DMS 273 treated with DMSO at 0.1 percent for 48 hours (cell line): Measurements from ENCODE around the gene OR10A7.
"Not testable (repeated sequence)": the region's sequence is repeated elsewhere in the genome, so short reads cannot be mapped to it uniquely, and the experiment has no call there.

Source experiments
- DNase-seq: peaks from one replicate; lab custom pipeline; 2025; lab: John Stamatoyannopoulos, UW

OR10A7 gene, protein sequence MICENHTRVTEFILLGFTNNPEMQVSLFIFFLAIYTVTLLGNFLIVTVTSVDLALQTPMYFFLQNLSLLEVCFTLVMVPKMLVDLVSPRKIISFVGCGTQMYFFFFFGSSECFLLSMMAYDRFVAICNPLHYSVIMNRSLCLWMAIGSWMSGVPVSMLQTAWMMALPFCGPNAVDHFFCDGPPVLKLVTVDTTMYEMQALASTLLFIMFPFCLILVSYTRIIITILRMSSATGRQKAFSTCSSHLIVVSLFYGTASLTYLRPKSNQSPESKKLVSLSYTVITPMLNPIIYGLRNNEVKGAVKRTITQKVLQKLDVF

DNA sequence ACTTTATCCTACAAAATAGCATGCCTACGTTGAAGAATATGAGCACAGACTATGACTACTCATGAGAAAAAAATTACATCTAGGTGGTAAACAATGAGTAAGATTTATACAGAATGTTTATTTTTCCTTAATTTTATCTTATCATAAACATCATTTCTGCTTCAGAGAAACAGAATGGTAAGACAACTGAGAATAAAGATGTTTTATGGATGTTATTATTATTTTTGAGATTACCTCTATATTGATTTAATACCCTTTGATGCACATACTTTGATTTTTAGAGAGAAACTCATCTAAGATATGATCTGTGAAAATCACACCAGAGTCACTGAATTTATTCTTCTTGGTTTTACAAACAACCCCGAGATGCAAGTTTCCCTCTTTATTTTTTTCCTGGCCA is at the start of gene OR10A7:
OR10A7 (plus strand) TSS at position 301 of the 400 bp plus-strand sequence; CDS start at position 301, 0 bp downstream.
- DNase-seq = no peak

GRCh38 chr12:55171445-55171844 is 49.4 kb upstream of the OR10A7 start:
- DNase-seq = no peak

DNA sequence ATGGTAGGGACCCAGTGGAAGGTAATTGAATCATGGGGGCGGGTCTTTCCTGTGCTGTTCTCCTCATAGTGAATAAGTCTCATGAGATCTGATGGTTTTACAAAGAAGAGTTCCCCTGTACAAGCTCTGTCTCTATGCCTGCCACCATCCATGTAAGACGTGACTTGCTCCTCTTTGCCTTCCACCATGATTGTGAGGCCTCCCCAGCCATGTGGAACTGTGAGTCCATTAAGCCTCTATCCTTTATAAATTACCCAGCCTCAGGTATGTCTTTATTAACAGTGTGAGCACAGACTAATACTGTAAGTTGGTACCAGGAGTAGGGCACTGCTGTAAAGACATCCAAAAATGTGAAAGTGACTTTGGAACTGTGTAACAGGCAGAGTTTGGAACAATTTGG is 49.0 kb upstream of the OR10A7 start:
- not testable (repeated sequence) for DNase-seq

DNA sequence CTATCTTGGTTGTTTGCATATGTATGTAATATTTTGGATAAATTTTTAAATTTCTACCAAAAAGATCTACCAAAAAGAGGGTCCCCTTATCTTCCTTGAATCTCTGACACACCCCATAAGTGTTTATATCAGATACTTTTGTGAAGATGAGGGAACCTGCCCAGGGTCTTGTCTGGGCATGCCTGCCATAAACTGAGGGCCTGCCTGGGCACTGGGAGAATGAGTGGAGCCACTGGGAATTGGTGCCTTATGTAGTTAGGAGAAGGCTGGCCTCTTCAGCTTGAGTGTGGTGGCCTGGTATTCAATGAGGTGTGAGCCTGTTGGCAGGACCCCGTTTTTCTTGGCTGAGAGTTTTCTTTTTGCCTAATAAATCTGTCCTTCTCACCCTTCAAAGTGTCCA is 48.1 kb upstream of the OR10A7 start:
- no peak for DNase-seq

- DNase-seq = no peak
Observed at GRCh38 chr12:55173456-55173855, 47.4 kb upstream of the OR10A7 start.

DNA sequence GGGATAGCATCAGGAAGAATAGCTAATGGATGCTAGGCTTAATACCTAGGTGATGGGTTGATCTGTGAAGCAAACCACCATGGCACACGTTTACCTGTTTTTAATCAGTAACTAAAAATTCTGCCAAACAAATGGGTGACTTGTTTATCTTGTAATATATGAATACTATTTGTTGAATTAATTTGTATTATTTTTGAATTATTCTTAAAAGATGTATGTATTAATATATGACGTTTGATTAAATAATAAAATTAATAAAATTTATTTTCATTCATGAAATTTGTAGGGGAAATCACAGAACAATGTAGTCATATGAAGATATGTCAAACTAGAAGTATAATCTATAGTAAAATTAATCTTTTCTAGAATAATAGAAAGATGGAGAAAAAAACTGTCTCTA is 32.3 kb upstream of the OR10A7 start:
- no peak for DNase-seq

DNA sequence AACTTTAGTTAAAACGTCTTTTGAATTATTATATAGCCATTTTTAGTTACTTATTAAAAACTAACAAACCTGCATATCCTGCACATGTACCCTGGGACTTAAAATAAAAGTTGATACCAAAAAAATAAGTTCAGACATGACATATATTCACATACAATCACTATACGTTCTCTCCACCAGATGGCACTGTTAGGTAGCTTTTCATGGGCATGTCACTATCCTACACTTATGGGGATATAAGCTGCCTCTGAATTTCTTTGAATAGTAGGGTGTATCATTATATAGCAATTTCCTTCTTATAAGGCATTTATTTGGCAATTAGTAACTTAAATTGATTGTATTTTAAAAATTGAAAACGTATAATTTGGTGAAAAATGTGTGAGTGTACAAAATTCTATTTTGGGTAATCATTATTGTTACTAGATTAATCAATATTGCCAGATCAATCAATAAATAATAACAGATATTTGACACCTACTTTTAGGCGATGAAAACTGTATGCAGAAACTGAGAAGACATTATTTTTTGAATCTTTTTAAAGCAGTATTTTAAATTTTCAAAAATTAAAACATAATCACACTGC is 31.8 kb upstream of the OR10A7 start:
- peak; percentile 45 for DNase-seq

DNA sequence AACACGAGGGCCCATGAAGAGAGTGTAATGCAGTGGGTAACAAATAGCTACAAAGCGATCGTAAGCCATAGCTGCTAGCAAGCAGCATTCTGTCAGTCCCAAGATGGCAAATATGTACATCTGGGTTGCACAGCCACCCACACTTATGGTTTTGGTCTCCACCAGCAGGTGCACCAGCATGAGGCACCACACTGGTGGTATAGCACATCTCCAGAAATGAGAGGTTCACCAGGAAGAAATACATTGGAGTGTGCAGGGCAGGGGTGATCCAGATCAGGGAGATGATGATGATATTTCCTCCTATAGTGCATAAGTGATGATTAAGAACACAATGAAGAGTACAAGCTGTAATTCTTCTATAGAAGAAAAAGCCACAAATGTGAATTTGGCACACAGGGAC is 26.4 kb upstream of the OR10A7 start:
- DNase-seq = no peak

DNA sequence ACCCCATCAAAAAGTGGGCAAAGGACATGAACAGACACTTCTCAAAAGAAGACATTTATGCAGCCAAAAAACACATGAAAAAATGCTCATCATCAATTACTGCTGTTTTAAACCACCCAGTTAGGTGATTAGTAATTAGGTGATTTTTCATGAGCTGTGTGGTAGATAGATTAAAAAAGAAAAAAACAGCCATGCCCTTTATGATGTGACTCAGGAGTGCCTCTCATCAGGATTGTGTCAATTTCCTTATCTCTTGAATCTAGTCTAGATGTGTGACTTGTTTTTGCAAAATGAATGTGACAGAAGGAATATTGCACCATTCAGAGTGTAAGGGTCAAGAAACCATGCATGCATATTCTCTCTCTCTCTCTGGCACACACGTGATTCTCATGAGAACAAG is 5.7 kb downstream of the OR10A7 start:
- no peak for DNase-seq

DNA sequence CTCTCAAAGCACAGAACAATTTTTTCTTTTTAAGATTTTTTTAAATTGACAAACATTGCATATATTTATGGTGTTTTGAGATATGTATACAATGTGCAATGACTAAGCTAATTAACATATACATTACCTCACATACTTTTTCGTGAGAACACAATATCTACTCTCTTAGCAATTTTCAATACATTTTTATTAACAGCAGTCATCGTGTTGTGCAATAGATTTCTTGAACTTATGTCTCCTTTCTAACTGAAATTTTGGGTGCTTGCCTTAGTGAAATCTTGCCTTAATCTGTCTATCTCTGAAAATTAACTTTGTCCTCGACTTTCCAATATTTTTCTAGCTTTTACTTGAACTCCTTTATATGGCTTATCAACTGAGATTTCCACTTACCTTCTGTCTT is 6.8 kb downstream of the OR10A7 start:
- DNase-seq = no peak

DNA sequence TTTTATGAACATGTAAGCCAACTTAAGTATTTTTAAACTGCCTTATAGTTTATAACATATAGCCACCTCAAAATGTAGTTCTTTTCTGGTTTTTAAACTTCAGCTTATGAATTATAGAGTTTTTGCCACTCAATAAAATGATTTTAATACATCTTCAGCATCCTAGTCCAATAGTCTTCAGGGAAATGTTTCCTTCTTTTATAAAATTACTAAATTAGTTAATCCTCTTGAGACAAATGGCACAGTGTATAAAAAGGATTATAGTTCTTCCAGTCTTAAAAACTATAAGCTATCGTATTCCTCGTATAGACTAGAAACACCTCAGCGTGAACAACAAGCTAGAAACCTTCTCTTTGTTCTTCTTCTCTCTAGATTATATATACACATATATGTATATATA is 23.5 kb downstream of the OR10A7 start, which contains the start of gene OR6C74:
OR6C74 (plus strand) TSS at position 301 of the 400 bp plus-strand sequence. CDS start 2,679 bp downstream, outside the sequence.
- DNase-seq = no peak

- no peak for DNase-seq
Observed at GRCh38 chr12:55246159-55246558, 25.3 kb downstream of the OR10A7 start.

GRCh38 chr12:55250944-55251343 is 30.1 kb downstream of the OR10A7 start:
- DNase-seq = no peak

- no peak for DNase-seq
Observed at GRCh38 chr12:55253281-55253680, 32.5 kb downstream of the OR10A7 start.

DNA sequence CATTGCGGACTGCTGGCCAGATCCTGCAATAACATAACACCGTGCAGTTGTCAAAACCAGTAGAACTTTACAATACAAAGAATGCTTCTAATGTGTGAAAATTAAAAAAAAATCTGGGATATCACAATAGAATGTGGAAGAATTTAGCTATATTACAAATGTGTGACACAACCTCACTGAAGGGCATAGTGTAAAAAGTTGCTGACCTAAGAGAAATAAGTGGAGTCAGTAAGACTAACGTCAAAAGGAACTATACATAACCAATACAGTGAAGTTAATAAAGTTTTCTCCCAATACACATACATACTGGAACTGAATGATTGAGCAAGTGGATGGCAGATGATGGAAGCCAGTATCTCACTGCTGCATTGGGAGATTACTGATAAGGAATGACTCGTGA is 36.0 kb downstream of the OR10A7 start:
- DNase-seq = no peak

- DNase-seq = no peak
Observed at GRCh38 chr12:55258303-55258702, 37.5 kb downstream of the OR10A7 start.
